K562 (cell line): Measurements from ENCODE around the gene DYNLT2B. TPM values are rescaled to one million over a fixed set of nuclear protein-coding genes. Genes with fewer than 3 reads are reported as not detected.

Experiments used
- ATF1 ChIP-seq, 2 experiments: fragments of 450-650 bp in 1 of 2; IDR thresholded peaks; 2 replicates each; pipeline ENCODE4 v1.6.1; 2016; ENCODE audit warnings: missing compliant biosample characterization in 1 of 2, missing genetic modification characterization in 1 of 2
- BACH1 ChIP-seq: fragments of 200-800 bp; sonication (Bioruptor generic); IDR thresholded peaks from 2 replicates; pipeline ENCODE4 v1.6.1; 2016; ENCODE audit warnings: missing genetic modification characterization, missing compliant biosample characterization
- COPS2 ChIP-seq: fragments of 450-650 bp; conservative IDR thresholded peaks from 2 replicates; pipeline ENCODE4 v1.6.1; 2016; ENCODE audit warnings: mild to moderate bottlenecking, moderate library complexity
- E2F6 ChIP-seq, 2 experiments: IDR thresholded peaks; 2 replicates each; pipeline ENCODE4 v1.6.1; 2011; ENCODE audit warnings: borderline replicate concordance in 1 of 2, control low read depth in 1 of 2, low read depth in 1 of 2, low read length in 1 of 2, mild to moderate bottlenecking in 1 of 2, mixed read lengths in 1 of 2, moderate library complexity in 1 of 2; ENCODE audit not compliant: insufficient read depth in 1 of 2, insufficient read length in 1 of 2, poor library complexity in 1 of 2, severe bottlenecking in 1 of 2; ENCODE audit errors: extremely low read depth in 1 of 2
- FOXP4 ChIP-seq: sonication (generic); formaldehyde crosslinking; IDR thresholded peaks from 2 replicates; pipeline ENCODE4 v1.8.0; 2022; ENCODE audit warnings: mild to moderate bottlenecking, missing genetic modification reagents, borderline replicate concordance
- GTF2E2 ChIP-seq: fragments of 200-800 bp; sonication (Bioruptor generic); IDR thresholded peaks from 2 replicates; pipeline ENCODE4 v1.6.1; 2016; ENCODE audit warnings: missing genetic modification characterization, missing compliant biosample characterization
- KDM4B ChIP-seq, 2 experiments: fragments of 450-650 bp in 1 of 2; sonication (generic) in 1 of 2; IDR thresholded peaks; 2 replicates each; pipeline ENCODE4 v1.6.1; 2016 to 2017; ENCODE audit warnings: borderline replicate concordance in 2 of 2, antibody characterized with exemption in 1 of 2, low read depth in 1 of 2, mild to moderate bottlenecking in 1 of 2
- MIER1 ChIP-seq: fragments of 450-650 bp; IDR thresholded peaks from 2 replicates; pipeline ENCODE4 v1.6.1; 2016; ENCODE audit warnings: antibody characterized with exemption, mild to moderate bottlenecking, low read depth
- MITF ChIP-seq: IDR thresholded peaks from 2 replicates; pipeline ENCODE4 v1.6.1; 2014; ENCODE audit warnings: antibody characterized with exemption
- PHF8 ChIP-seq: fragments of 200-600 bp; sonication (generic); IDR thresholded peaks from 2 replicates; pipeline ENCODE4 v1.6.1; 2012; ENCODE audit warnings: mixed run types, mild to moderate bottlenecking, inconsistent platforms, low read length, moderate library complexity, borderline replicate concordance
- RB1 ChIP-seq: fragments of 450-650 bp; IDR thresholded peaks from 2 replicates; pipeline ENCODE4 v1.6.1; 2017; ENCODE audit warnings: low read depth, mild to moderate bottlenecking
- SMAD2 ChIP-seq: fragments of 150-350 bp; IDR thresholded peaks from 2 replicates; pipeline ENCODE4 v1.6.1; 2014; ENCODE audit warnings: low read depth, mild to moderate bottlenecking, low read length
- ZNF124 ChIP-seq: sonication (generic); formaldehyde crosslinking; IDR thresholded peaks from 2 replicates; pipeline ENCODE4 v1.8.1; 2022; ENCODE audit warnings: missing genetic modification reagents
- ZNF165 ChIP-seq: fragments of 250-450 bp; sonication (Bioruptor Pico); IDR thresholded peaks from 2 replicates; pipeline ENCODE4 v1.4.0; 2020; ENCODE audit warnings: borderline replicate concordance
- polyA plus RNA-seq, 8 experiments: library from polyadenylated mRNA; depleted of rRNA in 4 of 8; stranded (reverse) in 5 of 8; unstranded in 3 of 8; fragments of >200 nt; fragmentation: Nextera tagmentation in 2 of 8; fragmentation: Illumina TruSeq in 1 of 8; extraction: Ambion mirVana in 2 of 8; extraction: Trizol in 1 of 8; gene quantifications; 2 replicates each; pipeline versions ENCODE4 v1.2.1 to v1.2.3, GENCODE V29; 2011 to 2014; ENCODE audit warnings: inconsistent platforms in 1 of 8, missing spikeins in 1 of 8
- total RNA-seq, 7 experiments: library from RNA; depleted of rRNA in 6 of 7; stranded (reverse); fragments of >200 nt in 6 of 7; fragmentation: Illumina TruSeq in 2 of 7; extraction: Trizol in 2 of 7; gene quantifications; 2 replicates each; pipeline versions ENCODE4 v1.2.1 to v1.2.3, GENCODE V29; 2011 to 2021; ENCODE audit warnings: low replicate concordance in 1 of 7
- TF ChIP-seq, protein P1 (sequence below): sonication (generic); formaldehyde crosslinking; IDR thresholded peaks from 2 replicates; pipeline ENCODE4 v1.8.0; 2022; ENCODE audit warnings: missing genetic modification reagents, mild to moderate bottlenecking, borderline replicate concordance
- TF ChIP-seq, protein P2 (sequence below): fragments of 450-650 bp; IDR thresholded peaks from 2 replicates; pipeline ENCODE4 v1.6.1; 2016; ENCODE audit warnings: borderline replicate concordance

Gene DYNLT2B
- total and polyA plus RNA-seq, 9 of the 15 experiments (the other 6 are each of a cell fraction or from before 2014, with no cell fraction given): 6.5 to 19.9 (median 8.7) TPM

GRCh38 chr3:196287440-196288140 lies 30.4 kb downstream of the DYNLT2B start, which contains the start of gene PCYT1A (continued):
- TF ChIP-seq BACH1 (tag): peak; percentile 67; the same call in 1 of the 2 replicates
- TF ChIP-seq E2F6 (IDR thresholded peaks at IDR 0.05; ENCODE audit: borderline replicate concordance in 1 of 2, extremely low read depth in 1 of 2, insufficient read depth in 1 of 2, insufficient read length in 1 of 2, low read depth in 1 of 2, low read length in 1 of 2, poor library complexity in 1 of 2, severe bottlenecking in 1 of 2): peak in 1 of 2 experiments; percentile 30
- TF ChIP-seq, protein P1, sequence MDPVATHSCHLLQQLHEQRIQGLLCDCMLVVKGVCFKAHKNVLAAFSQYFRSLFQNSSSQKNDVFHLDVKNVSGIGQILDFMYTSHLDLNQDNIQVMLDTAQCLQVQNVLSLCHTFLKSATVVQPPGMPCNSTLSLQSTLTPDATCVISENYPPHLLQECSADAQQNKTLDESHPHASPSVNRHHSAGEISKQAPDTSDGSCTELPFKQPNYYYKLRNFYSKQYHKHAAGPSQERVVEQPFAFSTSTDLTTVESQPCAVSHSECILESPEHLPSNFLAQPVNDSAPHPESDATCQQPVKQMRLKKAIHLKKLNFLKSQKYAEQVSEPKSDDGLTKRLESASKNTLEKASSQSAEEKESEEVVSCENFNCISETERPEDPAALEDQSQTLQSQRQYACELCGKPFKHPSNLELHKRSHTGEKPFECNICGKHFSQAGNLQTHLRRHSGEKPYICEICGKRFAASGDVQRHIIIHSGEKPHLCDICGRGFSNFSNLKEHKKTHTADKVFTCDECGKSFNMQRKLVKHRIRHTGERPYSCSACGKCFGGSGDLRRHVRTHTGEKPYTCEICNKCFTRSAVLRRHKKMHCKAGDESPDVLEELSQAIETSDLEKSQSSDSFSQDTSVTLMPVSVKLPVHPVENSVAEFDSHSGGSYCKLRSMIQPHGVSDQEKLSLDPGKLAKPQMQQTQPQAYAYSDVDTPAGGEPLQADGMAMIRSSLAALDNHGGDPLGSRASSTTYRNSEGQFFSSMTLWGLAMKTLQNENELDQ (CRISPR knock-in tag): 0 out of 2 replicates have a peak, but pooled peaks have one; percentile 52
- TF ChIP-seq MIER1: no peak
- TF ChIP-seq, protein P2, sequence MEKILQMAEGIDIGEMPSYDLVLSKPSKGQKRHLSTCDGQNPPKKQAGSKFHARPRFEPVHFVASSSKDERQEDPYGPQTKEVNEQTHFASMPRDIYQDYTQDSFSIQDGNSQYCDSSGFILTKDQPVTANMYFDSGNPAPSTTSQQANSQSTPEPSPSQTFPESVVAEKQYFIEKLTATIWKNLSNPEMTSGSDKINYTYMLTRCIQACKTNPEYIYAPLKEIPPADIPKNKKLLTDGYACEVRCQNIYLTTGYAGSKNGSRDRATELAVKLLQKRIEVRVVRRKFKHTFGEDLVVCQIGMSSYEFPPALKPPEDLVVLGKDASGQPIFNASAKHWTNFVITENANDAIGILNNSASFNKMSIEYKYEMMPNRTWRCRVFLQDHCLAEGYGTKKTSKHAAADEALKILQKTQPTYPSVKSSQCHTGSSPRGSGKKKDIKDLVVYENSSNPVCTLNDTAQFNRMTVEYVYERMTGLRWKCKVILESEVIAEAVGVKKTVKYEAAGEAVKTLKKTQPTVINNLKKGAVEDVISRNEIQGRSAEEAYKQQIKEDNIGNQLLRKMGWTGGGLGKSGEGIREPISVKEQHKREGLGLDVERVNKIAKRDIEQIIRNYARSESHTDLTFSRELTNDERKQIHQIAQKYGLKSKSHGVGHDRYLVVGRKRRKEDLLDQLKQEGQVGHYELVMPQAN: peak; percentile 95
- TF ChIP-seq MITF: 0 out of 2 replicates have a peak, but pooled peaks have one; percentile 11
- no peak for TF ChIP-seq SMAD2
- no peak for TF ChIP-seq COPS2
- peak; percentile 72; the same call in 1 of the 2 replicates for TF ChIP-seq GTF2E2 (tag)
- no peak for TF ChIP-seq ZNF165 (CRISPR knock-in tag)
- TF ChIP-seq RB1: peak; percentile 76
- 0 out of 4 replicates have a peak, but pooled peaks of 1 of the 2 experiments have one; percentile 77 for TF ChIP-seq KDM4B (IDR thresholded peaks at IDR 0.05; ENCODE audit: borderline replicate concordance in 2 of 2, low read depth in 1 of 2)
- peak; percentile 95 for TF ChIP-seq PHF8
- 0 out of 2 replicates have a peak, but pooled peaks have one; percentile 48 for TF ChIP-seq FOXP4 (CRISPR knock-in tag)
- TF ChIP-seq ZNF124 (CRISPR knock-in tag): no peak; the same call in 1 of the 2 replicates
- no peak for TF ChIP-seq ATF1 (CRISPR knock-in tag; IDR thresholded peaks at IDR 0.05)
- peak; percentile 89 for TF ChIP-seq ATF1 (tag; IDR thresholded peaks at IDR 0.05)
